ENCODE measurements around the gene UMPS.

GRCh38 chr3:124767691-124768090 is 37.4 kb downstream of the UMPS start:
- TF ChIP-seq CTCF (IDR thresholded peaks at IDR 0.05), result no peak
- no peak for TF ChIP-seq SMC3 (IDR thresholded peaks at IDR 0.05; ENCODE audit: low read depth, low read length)
- TF ChIP-seq TEAD4 (IDR thresholded peaks at IDR 0.05; ENCODE audit: borderline replicate concordance, insufficient read depth), result no peak
- no peak for TF ChIP-seq POLR2AphosphoS5 (IDR thresholded peaks at IDR 0.05; ENCODE audit: low read depth, low read length)
- no peak for TF ChIP-seq NRF1 (IDR thresholded peaks at IDR 0.05; ENCODE audit: low read depth, low read length)
- TF ChIP-seq CHD2 (IDR thresholded peaks at IDR 0.05; ENCODE audit: low read length, partially characterized antibody), result no peak
- no peak for TF ChIP-seq EP300 (IDR thresholded peaks at IDR 0.05; ENCODE audit: borderline replicate concordance in 1 of 2, low read depth in 1 of 2, low read length in 1 of 2)
- no peak for TF ChIP-seq RAD21 (IDR thresholded peaks at IDR 0.05; ENCODE audit: low read length)
- no peak for TF ChIP-seq PBX3 (IDR thresholded peaks at IDR 0.05)
- TF ChIP-seq RFX5 (IDR thresholded peaks at IDR 0.05; ENCODE audit: low read length), result no peak
- no peak for TF ChIP-seq EZH2phosphoT487 (IDR thresholded peaks at IDR 0.05; ENCODE audit: borderline replicate concordance, low read depth)
- TF ChIP-seq YY1 (IDR thresholded peaks at IDR 0.05; ENCODE audit: low read depth), result no peak
- no peak for TF ChIP-seq USF1 (IDR thresholded peaks at IDR 0.05; ENCODE audit: borderline replicate concordance, low read depth)
